GM23248 (cell line): ENCODE measurements around the gene C16orf89. TPM values are rescaled to one million over a fixed set of nuclear protein-coding genes. Genes with fewer than 3 reads are reported as not detected.
"Not testable (repeated sequence)": the region's sequence is repeated elsewhere in the genome, so short reads cannot be mapped to it uniquely, and the experiment has no call there.

Experiments used
- DNase-seq: peaks from one replicate; pipeline ENCODE4 v3.0.0-alpha.2; 2015
- H2AFZ ChIP-seq: fragments of 200-600 bp; sonication (generic); 2 replicates; pipeline ENCODE4 v1.6.1; 2016; ENCODE audit warnings: antibody characterized with exemption
- H3F3A ChIP-seq: fragments of 200-600 bp; sonication (generic); 2 replicates; pipeline ENCODE4 v1.6.1; 2016; ENCODE audit warnings: mild to moderate bottlenecking, antibody characterized with exemption, mixed run types; ENCODE audit not compliant: insufficient read depth
- H3K27ac ChIP-seq: fragments of 200-600 bp; sonication (generic); 2 replicates; pipeline ENCODE4 v1.5.1; 2016; ENCODE audit warnings: mild to moderate bottlenecking
- H3K27me3 ChIP-seq: fragments of 200-600 bp; sonication (generic); replicated peaks from 2 replicates; pipeline ENCODE4 v1.6.1; 2016; ENCODE audit warnings: mild to moderate bottlenecking; ENCODE audit not compliant: insufficient read depth
- H3K36me3 ChIP-seq: fragments of 200-600 bp; sonication (generic); 2 replicates; pipeline ENCODE4 v1.6.1; 2016; ENCODE audit warnings: low read depth, mild to moderate bottlenecking
- H3K4me1 ChIP-seq: fragments of 200-600 bp; sonication (generic); 2 replicates; pipeline ENCODE4 v1.6.1; 2016; ENCODE audit warnings: mild to moderate bottlenecking; ENCODE audit not compliant: insufficient read depth
- H3K4me2 ChIP-seq: fragments of 200-600 bp; sonication (generic); one replicate; pipeline ENCODE4 v1.6.1; 2016; ENCODE audit warnings: mild to moderate bottlenecking; ENCODE audit not compliant: unreplicated experiment
- H3K4me3 ChIP-seq: fragments of 200-600 bp; sonication (generic); 2 replicates; pipeline ENCODE4 v1.5.1; 2016; ENCODE audit warnings: mild to moderate bottlenecking
- H3K79me2 ChIP-seq: fragments of 200-600 bp; sonication (generic); 2 replicates; pipeline ENCODE4 v1.6.1; 2016; ENCODE audit warnings: mild to moderate bottlenecking; ENCODE audit not compliant: insufficient read depth
- H3K9ac ChIP-seq: fragments of 200-600 bp; sonication (generic); 2 replicates; pipeline ENCODE4 v1.6.1; 2016; ENCODE audit warnings: mild to moderate bottlenecking
- H3K9me2 ChIP-seq: fragments of 200-600 bp; sonication (generic); 2 replicates; pipeline ENCODE4 v1.6.1; 2016; ENCODE audit warnings: mixed run types, mild to moderate bottlenecking, moderate library complexity; ENCODE audit not compliant: insufficient read depth
- H3K9me3 ChIP-seq: fragments of 200-600 bp; sonication (generic); one replicate; pipeline ENCODE4 v1.6.1; 2017; ENCODE audit warnings: low read depth
- H4K20me1 ChIP-seq: fragments of 200-600 bp; sonication (generic); 2 replicates; pipeline ENCODE4 v1.6.0; 2016; ENCODE audit not compliant: insufficient read depth
- WGBS, 2 experiments: methylation state at CpG; one replicate each; pipeline ENCODE4 v1.1.6; 2015 to 2017; ENCODE audit warnings: low lambda C conversion rate in 2 of 2, low coverage in 1 of 2; ENCODE audit errors: missing lambda C conversion rate in 2 of 2; 5-methylcytosine and 5-hydroxymethylcytosine counted together
- in situ Hi-C: fragments of 300-500 bp; cut with MboI; formaldehyde crosslinking; loops from 2 replicates; pipeline ENCODE4 v1.15.0; 2020
- polyA plus RNA-seq: library from polyadenylated mRNA; unstranded; fragments of >200 nt; fragmentation: Nextera tagmentation; extraction: Ambion mirVana; gene quantifications from 2 replicates; pipeline ENCODE4 v1.2.1, GENCODE V29; 2016
- total RNA-seq: library from RNA; depleted of rRNA; stranded (reverse); fragments of >200 nt; shearing (Covaris generic); gene quantifications from 2 replicates; pipeline ENCODE4 v1.2.3, GENCODE V29; 2014

The C16orf89 gene
- total and polyA plus RNA-seq, 2 experiments from 2014 or later = not detected

DNA sequence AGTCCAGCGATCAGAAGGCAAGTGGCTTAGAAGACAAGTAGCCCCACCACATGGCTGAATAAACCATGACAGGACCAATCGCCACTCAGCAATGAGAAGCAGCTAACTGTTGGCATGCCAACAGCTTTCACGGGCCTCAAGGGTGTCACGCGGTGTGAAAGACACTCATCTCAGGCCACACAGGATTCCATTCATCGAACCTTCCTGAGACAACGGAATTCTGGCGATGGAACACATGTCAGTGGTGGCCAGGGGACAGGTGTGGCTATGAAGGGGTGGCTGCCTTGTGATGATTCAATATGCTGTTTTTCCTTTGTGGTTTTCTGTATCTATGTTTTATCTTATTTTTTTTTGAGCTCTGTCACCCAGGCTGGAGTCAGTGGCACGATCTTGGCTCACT, 24.8 kb upstream of the C16orf89 start:
- H2AFZ ChIP-seq, H4K20me1 ChIP-seq, H3K4me2 ChIP-seq, H3F3A ChIP-seq, DNase-seq, H3K79me2 ChIP-seq, H3K9me2 ChIP-seq, H3K27ac ChIP-seq, H3K4me1 ChIP-seq, H3K9me3 ChIP-seq, H3K9ac ChIP-seq, H3K27me3 ChIP-seq, in situ Hi-C loops, H3K36me3 ChIP-seq, H3K4me3 ChIP-seq: not testable (repeated sequence)
- 96 to 97% methylated on average over 8 to 9 of the region's 9 CpGs for WGBS, 2 experiments

DNA sequence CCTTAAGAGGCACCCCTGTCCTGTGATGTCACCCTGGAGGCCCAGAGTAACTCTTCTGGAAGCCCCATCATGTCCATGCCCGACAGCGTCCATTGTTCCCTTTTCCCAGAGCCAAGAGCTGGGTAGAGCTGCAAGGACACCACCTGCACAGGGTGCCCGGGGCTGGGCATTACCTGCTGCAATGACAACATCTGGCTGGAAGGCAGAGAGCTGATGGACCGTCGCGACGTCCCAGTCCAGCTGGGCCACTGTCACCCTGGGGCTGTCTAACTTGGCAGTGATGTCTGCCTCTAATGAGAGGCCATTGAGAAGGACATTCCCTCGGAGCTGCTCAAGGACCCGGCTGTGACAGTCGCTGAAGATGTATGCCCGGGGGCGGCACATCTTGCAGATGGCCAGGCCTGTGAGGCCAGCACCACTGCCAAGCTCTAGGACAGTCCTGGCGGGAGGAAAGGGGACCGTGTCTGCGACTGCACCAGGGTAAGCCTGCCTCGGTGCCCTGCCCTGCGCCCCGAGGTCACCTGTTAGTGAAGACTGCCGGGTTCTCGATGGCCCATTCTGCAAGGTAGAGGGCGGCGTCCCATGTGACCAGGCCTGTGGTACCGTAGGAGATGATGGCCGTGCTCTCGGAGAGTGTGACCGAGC, 24.3 kb upstream of the C16orf89 start:
- H3K9ac ChIP-seq, in situ Hi-C loops, H3K27ac ChIP-seq, H3K79me2 ChIP-seq, H3K27me3 ChIP-seq, H3F3A ChIP-seq, H3K9me3 ChIP-seq, H3K36me3 ChIP-seq, H2AFZ ChIP-seq, H3K9me2 ChIP-seq, H3K4me2 ChIP-seq, H3K4me3 ChIP-seq, H3K4me1 ChIP-seq, DNase-seq, H4K20me1 ChIP-seq: not testable (repeated sequence)
- 87 to 93% methylated on average over 21 to 26 of the region's 26 CpGs for WGBS, 2 experiments

DNA sequence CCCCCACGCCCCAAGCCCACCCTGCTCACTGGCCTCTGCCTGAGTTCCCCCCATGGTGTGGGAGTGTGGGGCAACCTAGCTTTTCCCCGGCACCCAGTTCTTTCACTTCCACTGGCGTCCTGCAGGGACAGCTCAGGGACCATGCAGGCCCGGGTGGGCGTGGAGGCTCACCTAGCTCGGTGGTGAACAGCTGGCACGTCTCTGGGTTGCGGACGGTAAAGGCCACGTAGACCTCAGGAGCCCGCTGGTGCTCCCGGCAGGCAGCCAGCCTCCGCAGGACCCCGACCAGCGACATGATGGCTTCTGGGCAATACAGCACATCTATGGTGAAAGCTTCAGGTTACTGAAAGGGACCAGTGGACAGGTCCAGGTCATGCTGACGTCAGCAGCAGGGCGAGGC, 23.2 kb upstream of the C16orf89 start:
- H3K9me2 ChIP-seq, in situ Hi-C loops: not testable (repeated sequence)
- WGBS, 2 experiments = 95% methylated on average over 13 to 17 of the region's 17 CpGs

DNA sequence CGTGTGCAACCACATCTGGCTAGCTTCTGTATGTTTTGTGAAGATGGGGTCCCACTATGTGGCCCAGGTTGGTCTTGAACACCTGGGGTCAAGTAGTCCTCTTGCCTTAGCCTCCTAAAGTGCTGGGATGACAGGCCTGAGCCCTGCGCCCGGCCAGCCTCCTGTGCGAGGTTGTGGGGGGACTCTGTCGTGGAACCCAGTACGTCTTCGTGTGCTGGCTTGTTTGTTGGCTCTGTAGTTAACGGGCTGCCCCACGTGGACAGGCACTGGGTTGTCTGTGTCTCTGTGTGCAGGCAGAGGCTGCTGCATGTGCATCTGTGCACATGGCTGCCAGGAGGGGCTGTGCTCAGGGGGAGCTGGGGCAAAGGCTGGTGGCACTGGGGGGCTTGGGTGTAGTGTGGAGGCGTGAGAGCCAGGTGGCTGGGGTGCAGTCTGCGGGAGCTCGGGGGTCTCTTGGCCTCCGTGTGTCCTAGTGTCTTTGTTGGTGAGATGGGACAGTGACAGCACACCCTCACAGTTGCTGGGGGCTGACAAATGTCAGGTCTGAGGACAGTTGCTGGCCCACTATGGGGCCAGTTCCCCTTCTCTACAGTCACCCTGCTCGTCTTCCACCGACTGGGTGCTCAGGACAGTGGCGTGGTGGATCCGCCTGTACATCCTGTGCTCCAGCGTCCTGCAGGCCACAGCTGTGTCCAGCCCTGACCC, 22.5 kb upstream of the C16orf89 start:
- WGBS, 2 experiments = 95 to 96% methylated on average over 17 to 18 of the region's 18 CpGs
- H3K4me1 ChIP-seq, H4K20me1 ChIP-seq, H3K9me3 ChIP-seq, H3K4me3 ChIP-seq, H3K36me3 ChIP-seq, H3K79me2 ChIP-seq, H3K4me2 ChIP-seq, H3K9ac ChIP-seq, H3K27me3 ChIP-seq, DNase-seq, H2AFZ ChIP-seq, H3K27ac ChIP-seq, H3F3A ChIP-seq, in situ Hi-C loops, H3K9me2 ChIP-seq: not testable (repeated sequence)

More for the DNA sequence above, 23.2 kb upstream of the C16orf89 start:
- H3K9ac ChIP-seq, H3K27me3 ChIP-seq, H3K4me3 ChIP-seq, DNase-seq, H3F3A ChIP-seq, H4K20me1 ChIP-seq, H3K27ac ChIP-seq, H2AFZ ChIP-seq, H3K79me2 ChIP-seq, H3K4me1 ChIP-seq, H3K9me3 ChIP-seq, H3K36me3 ChIP-seq, H3K4me2 ChIP-seq: not testable (repeated sequence)

DNA sequence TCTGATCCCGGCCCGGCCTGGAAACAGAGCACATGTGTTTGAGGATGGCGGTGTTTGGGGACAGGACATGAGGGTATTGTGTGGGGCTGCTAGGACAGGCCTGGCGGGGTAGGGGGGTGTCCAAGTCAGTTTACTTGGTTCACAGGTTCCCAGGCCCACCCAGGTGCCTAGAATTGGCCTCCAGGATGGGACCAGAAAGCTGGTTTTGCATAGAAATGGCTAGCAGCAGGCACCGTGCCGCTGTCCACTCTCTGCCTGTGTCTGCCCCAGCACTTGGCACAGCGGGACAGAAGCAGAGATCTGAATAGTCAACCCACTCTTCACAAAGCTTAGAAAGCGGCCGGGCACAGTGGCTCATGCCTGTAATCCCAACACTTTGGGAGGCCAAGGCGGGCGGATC, 20.0 kb upstream of the C16orf89 start:
- H3K9ac ChIP-seq, H2AFZ ChIP-seq, H3F3A ChIP-seq, H3K4me1 ChIP-seq, H3K79me2 ChIP-seq, H3K27ac ChIP-seq, H3K4me2 ChIP-seq, H3K36me3 ChIP-seq, H3K9me3 ChIP-seq, DNase-seq, H4K20me1 ChIP-seq, H3K27me3 ChIP-seq, H3K9me2 ChIP-seq, H3K4me3 ChIP-seq, in situ Hi-C loops: not testable (repeated sequence)
- WGBS, 2 experiments = 91 to 92% methylated on average over 11 of the region's 11 CpGs

DNA sequence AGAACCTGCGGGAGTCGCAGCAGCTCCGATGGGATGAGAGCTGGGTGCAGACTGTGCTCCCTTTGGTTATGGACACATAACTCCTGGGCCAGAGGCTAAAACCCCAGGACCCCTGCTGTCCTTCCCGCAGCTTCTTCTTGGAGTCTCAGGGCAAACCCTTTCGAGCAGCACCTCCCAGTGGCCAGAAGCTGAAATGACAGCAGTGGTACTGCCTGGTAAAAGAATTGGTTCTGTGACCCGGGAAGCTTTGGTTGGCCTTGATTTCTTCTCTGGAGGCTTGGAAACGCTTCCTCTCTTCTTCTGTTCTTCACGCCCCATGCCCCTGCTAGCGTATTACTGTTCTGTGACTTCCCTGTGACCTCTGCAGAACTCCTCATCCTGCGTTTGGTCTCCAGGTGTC, 19.0 kb upstream of the C16orf89 start:
- H3K4me1 ChIP-seq, H3K9ac ChIP-seq, H3K27me3 ChIP-seq, H3K36me3 ChIP-seq, H3F3A ChIP-seq, H3K4me3 ChIP-seq, H4K20me1 ChIP-seq, H3K4me2 ChIP-seq, H3K79me2 ChIP-seq, H3K9me2 ChIP-seq, H2AFZ ChIP-seq, in situ Hi-C loops, H3K9me3 ChIP-seq, H3K27ac ChIP-seq: not testable (repeated sequence)
- WGBS, 2 experiments = 68 to 74% methylated on average over 10 of the region's 10 CpGs
- peak; percentile 56 for DNase-seq

DNA sequence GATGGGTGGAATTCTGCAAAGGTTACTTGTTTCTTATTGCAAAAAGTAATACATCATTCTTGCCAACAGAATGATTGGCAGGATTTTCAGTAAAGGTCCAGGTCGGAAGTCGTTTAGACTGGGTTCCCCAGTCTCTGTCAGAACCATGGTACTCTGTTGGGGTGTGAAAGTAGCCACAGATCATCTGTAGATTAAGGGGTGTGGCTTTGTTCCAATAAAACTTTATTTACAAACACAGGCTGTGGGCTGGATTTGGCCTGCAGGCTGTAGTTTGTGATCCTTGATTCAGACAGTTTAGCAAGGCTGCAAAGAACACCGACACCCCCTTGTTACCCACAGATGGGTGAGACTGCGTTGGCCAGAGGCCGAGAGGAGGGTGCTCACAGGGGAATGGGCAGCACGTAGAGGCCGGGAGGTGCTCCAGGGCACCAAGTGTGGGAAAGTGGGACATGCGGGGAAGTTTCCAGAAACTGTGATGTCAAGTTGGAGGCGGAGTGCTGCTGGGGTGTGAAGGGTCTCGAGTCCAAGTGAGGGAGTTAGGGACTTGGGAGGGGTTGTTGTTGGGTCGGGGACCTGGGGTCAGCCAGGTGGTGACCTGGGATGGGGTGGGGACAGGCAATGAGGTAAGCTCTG, 18.5 kb upstream of the C16orf89 start:
- H3K36me3 ChIP-seq, H3K9me2 ChIP-seq, H4K20me1 ChIP-seq, H3K79me2 ChIP-seq, H3K4me3 ChIP-seq, H3F3A ChIP-seq, H3K27me3 ChIP-seq, in situ Hi-C loops, H3K9me3 ChIP-seq, H3K9ac ChIP-seq, DNase-seq, H3K4me1 ChIP-seq, H3K27ac ChIP-seq, H3K4me2 ChIP-seq, H2AFZ ChIP-seq: not testable (repeated sequence)
- WGBS, 2 experiments = 77 to 78% methylated on average over 10 to 11 of the region's 11 CpGs
